ENCODE measurements around the gene CADPS2.

Gene CADPS2

GRCh38 chr7:122429926-122430325 is 456.3 kb downstream of the CADPS2 start:
- H3K4me3 ChIP-seq (replicated peaks; ENCODE audit: insufficient read depth, low read length) = no peak overlapping the region
- H3K27me3 ChIP-seq (ENCODE audit: insufficient read depth, poor library complexity, severe bottlenecking) = no peaks in the 10 kb centered on the region
- H3K27ac ChIP-seq (replicated peaks) = no peak overlapping the region
- TF ChIP-seq GABPA (IDR thresholded peaks at IDR 0.05; ENCODE audit: low read depth) (no peak), SPI1 (IDR thresholded peaks at IDR 0.05; ENCODE audit: borderline replicate concordance, low read depth) (no peak), REST (IDR thresholded peaks at IDR 0.05; ENCODE audit: insufficient replicate concordance, low read depth) (no peak), POLR2AphosphoS5 (IDR thresholded peaks at IDR 0.05; ENCODE audit: low read depth) (no peak)
- TF ChIP-seq, protein P1, sequence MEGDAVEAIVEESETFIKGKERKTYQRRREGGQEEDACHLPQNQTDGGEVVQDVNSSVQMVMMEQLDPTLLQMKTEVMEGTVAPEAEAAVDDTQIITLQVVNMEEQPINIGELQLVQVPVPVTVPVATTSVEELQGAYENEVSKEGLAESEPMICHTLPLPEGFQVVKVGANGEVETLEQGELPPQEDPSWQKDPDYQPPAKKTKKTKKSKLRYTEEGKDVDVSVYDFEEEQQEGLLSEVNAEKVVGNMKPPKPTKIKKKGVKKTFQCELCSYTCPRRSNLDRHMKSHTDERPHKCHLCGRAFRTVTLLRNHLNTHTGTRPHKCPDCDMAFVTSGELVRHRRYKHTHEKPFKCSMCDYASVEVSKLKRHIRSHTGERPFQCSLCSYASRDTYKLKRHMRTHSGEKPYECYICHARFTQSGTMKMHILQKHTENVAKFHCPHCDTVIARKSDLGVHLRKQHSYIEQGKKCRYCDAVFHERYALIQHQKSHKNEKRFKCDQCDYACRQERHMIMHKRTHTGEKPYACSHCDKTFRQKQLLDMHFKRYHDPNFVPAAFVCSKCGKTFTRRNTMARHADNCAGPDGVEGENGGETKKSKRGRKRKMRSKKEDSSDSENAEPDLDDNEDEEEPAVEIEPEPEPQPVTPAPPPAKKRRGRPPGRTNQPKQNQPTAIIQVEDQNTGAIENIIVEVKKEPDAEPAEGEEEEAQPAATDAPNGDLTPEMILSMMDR (IDR thresholded peaks at IDR 0.05; ENCODE audit: insufficient read depth, low read length) = no peak
- DNase-seq (ENCODE audit: low read depth in 1 of 2, low spot score in 1 of 2) = no peak

- TF ChIP-seq GABPA (IDR thresholded peaks at IDR 0.05; ENCODE audit: low read depth) (no peak), POLR2AphosphoS5 (IDR thresholded peaks at IDR 0.05; ENCODE audit: low read depth) (no peak), REST (IDR thresholded peaks at IDR 0.05; ENCODE audit: insufficient replicate concordance, low read depth) (no peak), SPI1 (IDR thresholded peaks at IDR 0.05; ENCODE audit: borderline replicate concordance, low read depth) (no peak)
- TF ChIP-seq, protein P1 (IDR thresholded peaks at IDR 0.05; ENCODE audit: insufficient read depth, low read length) = no peak
- no peaks in the 10 kb centered on the region for H3K27me3 ChIP-seq (ENCODE audit: insufficient read depth, poor library complexity, severe bottlenecking)
- H3K27ac ChIP-seq (replicated peaks) = no peak overlapping the region
- no peak overlapping the region for H3K4me3 ChIP-seq (replicated peaks; ENCODE audit: insufficient read depth, low read length)
- no peak for DNase-seq (ENCODE audit: low read depth in 1 of 2, low spot score in 1 of 2)
Observed at GRCh38 chr7:122425731-122426130, 460.5 kb downstream of the CADPS2 start.

DNA sequence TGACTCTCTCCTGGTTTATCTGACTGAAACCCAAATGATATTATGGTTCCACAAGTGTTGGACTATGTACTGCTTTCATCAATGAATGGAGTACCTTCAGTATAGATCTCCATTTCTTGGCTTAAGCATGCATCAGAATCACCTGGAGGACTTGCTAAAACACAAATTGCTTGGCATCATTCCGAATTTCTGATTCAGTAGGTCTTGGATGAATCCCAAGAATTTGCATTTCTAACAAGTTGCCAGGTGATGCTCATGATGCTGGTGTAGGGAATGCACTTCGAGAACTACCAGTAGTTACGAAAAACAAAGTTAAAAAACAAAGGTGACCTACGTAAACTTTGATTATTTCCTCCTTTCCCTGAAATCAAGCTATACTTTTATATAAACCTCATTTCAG is 462.7 kb downstream of the CADPS2 start:
- no peaks in the 10 kb centered on the region for H3K27me3 ChIP-seq (ENCODE audit: insufficient read depth, poor library complexity, severe bottlenecking)
- no peak overlapping the region for H3K27ac ChIP-seq (replicated peaks)
- no peak for DNase-seq (ENCODE audit: low read depth in 1 of 2, low spot score in 1 of 2)
- no peak overlapping the region for H3K4me3 ChIP-seq (replicated peaks; ENCODE audit: insufficient read depth, low read length)
- TF ChIP-seq POLR2AphosphoS5 (IDR thresholded peaks at IDR 0.05; ENCODE audit: low read depth) = no peak
- TF ChIP-seq, protein P1 (IDR thresholded peaks at IDR 0.05; ENCODE audit: insufficient read depth, low read length) = no peak

GRCh38 chr7:122416336-122416735 is 469.9 kb downstream of the CADPS2 start:
- DNase-seq (ENCODE audit: low read depth in 1 of 2, low spot score in 1 of 2) = no peak
- Histone ChIP-seq H3K27ac (replicated peaks) (no peak overlapping the region), H3K27me3 (ENCODE audit: insufficient read depth, poor library complexity, severe bottlenecking) (no peaks in the 10 kb centered on the region), H3K4me3 (replicated peaks; ENCODE audit: insufficient read depth, low read length) (no peak overlapping the region)
- no peak for TF ChIP-seq REST (IDR thresholded peaks at IDR 0.05; ENCODE audit: insufficient replicate concordance, low read depth)

Data from HL-60 (cell line).